Measurements from ENCODE around the gene CDK6.

GRCh38 chr7:92658671-92659070, 177.7 kb downstream of the CDK6 start:
- TF ChIP-seq REST (IDR thresholded peaks at IDR 0.05) (no peak), GABPA (IDR thresholded peaks at IDR 0.05 in 1 of 2, conservative IDR thresholded peaks at IDR 0.05 in 1 of 2) (no peak), RAD21 (IDR thresholded peaks at IDR 0.05) (no peak), JUND (IDR thresholded peaks at IDR 0.05) (no peak), CTCF (IDR thresholded peaks at IDR 0.05; ENCODE audit: low read depth, low read length, missing input control) (no peak), TAF1 (conservative IDR thresholded peaks at IDR 0.05) (no peak), SP1 (IDR thresholded peaks at IDR 0.05) (no peak), RXRA (IDR thresholded peaks at IDR 0.05) (no peak), FOXA2 (IDR thresholded peaks at IDR 0.05) (no peak), MAX (IDR thresholded peaks at IDR 0.05) (no peak), ATF3 (IDR thresholded peaks at IDR 0.05) (no peak)

Data from liver (tissue), 3 donors.